ENCODE results near the gene CD5L. TPM values are rescaled to one million over a fixed set of nuclear protein-coding genes. Genes with fewer than 3 reads are reported as not detected.

CD5L gene
- total RNA-seq, 4 donors from 2014 or later = 0.40 TPM; not detected in 3

- Histone ChIP-seq H3K27me3 (no peaks in the 10 kb centered on the region), H3K36me3 (no peaks in the 10 kb centered on the region), H3K4me3 (no peak within 1 kb of the TSS), H3K9me3 (no peaks in the 10 kb centered on the region), H3K27ac (no peak within 1 kb of the TSS), H3K4me1 (no peaks in the 10 kb centered on the region)
- 55 to 70% methylated on average over 2 to 3 of the region's 3 CpGs for WGBS, 2 donors (ENCODE audit: low coverage in 1 of 2)
- no peak for TF ChIP-seq POLR2AphosphoS5 (IDR thresholded peaks at IDR 0.05)
- no peak for TF ChIP-seq EP300 (IDR thresholded peaks at IDR 0.05)
- TF ChIP-seq POLR2A (IDR thresholded peaks at IDR 0.05) = no peak
- TF ChIP-seq CTCF (IDR thresholded peaks at IDR 0.05) = no peak
- ATAC-seq = no peak
Measured at GRCh38 chr1:157819896-157820295, 21.7 kb downstream of the CD5L start, which contains the start of gene FCRL1. Gene FCRL1, minus strand, starts transcription at chr1:157820120. Its CDS starts 83 bp downstream, at chr1:157820037.

GRCh38 chr1:157819215-157819614 lies 22.4 kb downstream of the CD5L start:
- Histone ChIP-seq H3K4me1 (no peaks in the 10 kb centered on the region), H3K36me3 (no peaks in the 10 kb centered on the region), H3K27ac (no peak overlapping the region), H3K9me3 (peaks cover 0 to 3% (median 0%) of the 10 kb centered on the region in 3 donors), H3K27me3 (no peaks in the 10 kb centered on the region), H3K4me3 (no peak overlapping the region)
- 69% methylated on average over 2 of the region's 2 CpGs; no CpG with 5 or more reads in 1 of the 2 donors for WGBS, 2 donors (ENCODE audit: low coverage in 1 of 2)
- TF ChIP-seq POLR2A (IDR thresholded peaks at IDR 0.05) = no peak
- no peak for TF ChIP-seq POLR2AphosphoS5 (IDR thresholded peaks at IDR 0.05)
- TF ChIP-seq CTCF (IDR thresholded peaks at IDR 0.05) = no peak
- TF ChIP-seq EP300 (IDR thresholded peaks at IDR 0.05) = no peak
- no peak for ATAC-seq

GRCh38 chr1:157813269-157813668 lies 28.3 kb downstream of the CD5L start:
- no peaks in the 10 kb centered on the region for H3K4me1 ChIP-seq
- TF ChIP-seq EP300 (IDR thresholded peaks at IDR 0.05) = no peak
- no peak overlapping the region for H3K4me3 ChIP-seq
- WGBS, 2 donors (ENCODE audit: low coverage in 1 of 2) = 35 to 50% methylated on average over 1 of the region's 1 CpG
- no peaks in the 10 kb centered on the region for H3K36me3 ChIP-seq
- no peak for ATAC-seq
- H3K27me3 ChIP-seq = no peaks in the 10 kb centered on the region
- H3K9me3 ChIP-seq = peaks cover 0 to 28% (median 0%) of the 10 kb centered on the region in 3 donors
- no peak overlapping the region for H3K27ac ChIP-seq

GRCh38 chr1:157806431-157807149 lies 35.0 kb downstream of the CD5L start:
- Histone ChIP-seq H3K27me3 (peaks cover 2% of the 10 kb centered on the region), H3K4me1 (no peaks in the 10 kb centered on the region), H3K4me3 (no peak overlapping the region), H3K27ac (no peak overlapping the region), H3K9me3 (peaks cover 0 to under 1% (median 0%) of the 10 kb centered on the region in 3 donors), H3K36me3 (no peaks in the 10 kb centered on the region)
- no peak for TF ChIP-seq CTCF (IDR thresholded peaks at IDR 0.05)
- no peak for ATAC-seq
- WGBS, 2 donors (ENCODE audit: low coverage in 1 of 2) = 48 to 60% methylated on average over 3 to 4 of the region's 6 CpGs

GRCh38 chr1:157803851-157804250 lies 37.8 kb downstream of the CD5L start:
- H3K9me3 ChIP-seq = no peaks in the 10 kb centered on the region
- peaks cover 2% of the 10 kb centered on the region for H3K27me3 ChIP-seq
- H3K4me1 ChIP-seq = no peaks in the 10 kb centered on the region
- no peaks in the 10 kb centered on the region for H3K36me3 ChIP-seq
- H3K4me3 ChIP-seq = no peak overlapping the region
- H3K27ac ChIP-seq = no peak overlapping the region
- TF ChIP-seq POLR2A (IDR thresholded peaks at IDR 0.05) (no peak), POLR2AphosphoS5 (IDR thresholded peaks at IDR 0.05) (no peak), EP300 (IDR thresholded peaks at IDR 0.05) (no peak), CTCF (IDR thresholded peaks at IDR 0.05) (no peak)
- no peak for ATAC-seq
- WGBS, 2 donors (ENCODE audit: low coverage in 1 of 2) = 57 to 59% methylated on average over 3 to 6 of the region's 7 CpGs

Data from gastroesophageal sphincter (tissue), 4 donors.